K562 (cell line): Measurements from ENCODE around the gene EPO. TPM values are rescaled to one million over a fixed set of nuclear protein-coding genes. Genes with fewer than 3 reads are reported as not detected.

Source experiments
- CHD2 ChIP-seq: IDR thresholded peaks from 2 replicates; pipeline ENCODE4 v1.6.1; 2011; ENCODE audit warnings: low read depth, low read length
- DIDO1 ChIP-seq: fragments of 450-650 bp; IDR thresholded peaks from 2 replicates; pipeline ENCODE4 v1.6.1; 2016; ENCODE audit warnings: low read depth, missing biosample characterization, missing genetic modification characterization
- ETV1 ChIP-seq: fragments of 450-650 bp; conservative IDR thresholded peaks from 2 replicates; pipeline ENCODE4 v1.6.1; 2016; ENCODE audit warnings: missing genetic modification characterization, control low read depth, low read depth, missing compliant biosample characterization
- JUN ChIP-seq, 2 experiments: sonication (generic) in 1 of 2; formaldehyde crosslinking in 1 of 2; IDR thresholded peaks; 2 replicates each; pipeline versions ENCODE4 v1.6.1 to v1.8.0; 2012 to 2022; ENCODE audit warnings: borderline replicate concordance in 2 of 2, mild to moderate bottlenecking in 2 of 2, improper control_type of control experiment in 1 of 2, low read depth in 1 of 2, low read length in 1 of 2, missing genetic modification reagents in 1 of 2
- LARP7 ChIP-seq: fragments of 450-650 bp; IDR thresholded peaks from 2 replicates; pipeline ENCODE4 v1.6.1; 2016
- LCOR ChIP-seq: sonication (generic); formaldehyde crosslinking; IDR thresholded peaks from 2 replicates; pipeline ENCODE4 v1.8.0; 2022; ENCODE audit warnings: mild to moderate bottlenecking, missing genetic modification reagents
- NFXL1 ChIP-seq: fragments of 450-650 bp; formaldehyde crosslinking; IDR thresholded peaks from 2 replicates; pipeline ENCODE4 v1.4.0; 2021; ENCODE audit warnings: mild to moderate bottlenecking
- RBM17 ChIP-seq: fragments of 200-400 bp; formaldehyde crosslinking; IDR thresholded peaks from 2 replicates; pipeline ENCODE4 v1.6.1; 2017; ENCODE audit warnings: low read depth, mild to moderate bottlenecking, low read length, borderline replicate concordance
- TGIF2 ChIP-seq: sonication (generic); formaldehyde crosslinking; IDR thresholded peaks from 2 replicates; pipeline ENCODE4 v1.8.1; 2022; ENCODE audit warnings: mild to moderate bottlenecking, missing genetic modification reagents, moderate library complexity
- TOE1 ChIP-seq, 2 experiments: fragments of 450-650 bp in 1 of 2; sonication (generic) in 1 of 2; formaldehyde crosslinking in 1 of 2; IDR thresholded peaks; 2 replicates each; pipeline versions ENCODE4 v1.7.1 to v1.8.0; 2016 to 2022; ENCODE audit warnings: borderline replicate concordance in 2 of 2, mild to moderate bottlenecking in 2 of 2, antibody characterized with exemption in 1 of 2, inconsistent platforms in 1 of 2, low read depth in 1 of 2, missing genetic modification reagents in 1 of 2, moderate library complexity in 1 of 2
- ZC3H8 ChIP-seq: fragments of 450-650 bp; IDR thresholded peaks from 2 replicates; pipeline ENCODE4 v1.6.1; 2017
- ZNF146 ChIP-seq: IDR thresholded peaks from one replicate; pipeline ENCODE4 v1.6.1; 2018; ENCODE audit warnings: missing compliant biosample characterization; ENCODE audit not compliant: unreplicated experiment
- ZNF217 ChIP-seq: sonication (generic); formaldehyde crosslinking; IDR thresholded peaks from 2 replicates; pipeline ENCODE4 v1.8.0; 2022; ENCODE audit warnings: mild to moderate bottlenecking, missing genetic modification reagents
- polyA plus RNA-seq, 8 experiments: library from polyadenylated mRNA; depleted of rRNA in 4 of 8; stranded (reverse) in 5 of 8; unstranded in 3 of 8; fragments of >200 nt; fragmentation: Nextera tagmentation in 2 of 8; fragmentation: Illumina TruSeq in 1 of 8; extraction: Ambion mirVana in 2 of 8; extraction: Trizol in 1 of 8; gene quantifications; 2 replicates each; pipeline versions ENCODE4 v1.2.1 to v1.2.3, GENCODE V29; 2011 to 2014; ENCODE audit warnings: inconsistent platforms in 1 of 8, missing spikeins in 1 of 8
- total RNA-seq, 7 experiments: library from RNA; depleted of rRNA in 6 of 7; stranded (reverse); fragments of >200 nt in 6 of 7; fragmentation: Illumina TruSeq in 2 of 7; extraction: Trizol in 2 of 7; gene quantifications; 2 replicates each; pipeline versions ENCODE4 v1.2.1 to v1.2.3, GENCODE V29; 2011 to 2021; ENCODE audit warnings: low replicate concordance in 1 of 7
- TF ChIP-seq, protein P1 (sequence below): fragments of 200-800 bp; sonication (Bioruptor generic); IDR thresholded peaks from 2 replicates; pipeline ENCODE4 v1.6.1; 2017; ENCODE audit warnings: missing genetic modification characterization, missing compliant biosample characterization
- TF ChIP-seq, protein P2 (sequence below): fragments of 450-650 bp; formaldehyde crosslinking; IDR thresholded peaks from 2 replicates; pipeline ENCODE4 v1.4.0; 2020; ENCODE audit warnings: mild to moderate bottlenecking, moderate library complexity
- TF ChIP-seq, protein P3 (sequence below): sonication (generic); formaldehyde crosslinking; IDR thresholded peaks from 2 replicates; pipeline ENCODE4 v1.8.0; 2022; ENCODE audit warnings: mild to moderate bottlenecking, missing genetic modification reagents
- TF ChIP-seq, protein P4 (sequence below): fragments of 250-450 bp; sonication (Bioruptor Pico); IDR thresholded peaks from 2 replicates; pipeline ENCODE4 v1.8.0; 2021; ENCODE audit warnings: mild to moderate bottlenecking, moderate library complexity

The EPO gene
- total and polyA plus RNA-seq, 9 of the 15 experiments (the other 6 are each of a cell fraction or from before 2014, with no cell fraction given): 0.06 to 0.41 (median 0.07) TPM; not detected in 6

DNA sequence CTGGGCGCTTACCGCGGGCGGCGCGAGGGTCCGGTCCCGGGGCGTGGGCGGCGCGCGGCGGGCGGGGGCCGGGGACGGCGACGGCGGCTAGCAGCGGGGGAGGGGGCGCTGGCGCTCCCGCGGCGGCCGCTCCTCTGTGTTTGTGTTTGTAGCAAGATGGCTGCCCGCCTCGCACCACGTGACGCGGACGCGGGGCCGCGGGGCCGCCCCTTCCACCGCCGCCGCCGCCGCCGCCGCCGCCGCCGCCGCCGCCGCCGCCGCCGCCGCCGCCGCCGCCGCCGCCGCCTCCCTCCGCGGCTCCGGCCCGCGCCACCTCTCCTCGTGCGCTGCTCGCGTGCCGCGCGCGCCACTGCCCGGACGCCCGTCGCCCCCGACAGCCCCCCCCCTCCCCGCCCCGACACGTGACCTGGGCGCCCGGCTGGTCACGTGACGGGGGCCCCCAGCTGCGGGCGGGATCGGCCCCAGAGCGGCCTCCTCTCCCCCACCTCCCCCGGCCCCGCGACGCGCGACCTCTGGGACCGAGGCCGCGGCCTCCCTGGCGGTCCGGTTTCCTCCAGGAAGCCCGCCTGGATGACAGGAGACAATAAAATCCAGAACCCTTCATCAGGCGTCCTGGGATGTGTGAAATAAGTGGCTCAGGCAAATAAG, 26.0 kb upstream of the EPO start, which contains the start of gene GIGYF1 (continued):
- TF ChIP-seq, protein P1, sequence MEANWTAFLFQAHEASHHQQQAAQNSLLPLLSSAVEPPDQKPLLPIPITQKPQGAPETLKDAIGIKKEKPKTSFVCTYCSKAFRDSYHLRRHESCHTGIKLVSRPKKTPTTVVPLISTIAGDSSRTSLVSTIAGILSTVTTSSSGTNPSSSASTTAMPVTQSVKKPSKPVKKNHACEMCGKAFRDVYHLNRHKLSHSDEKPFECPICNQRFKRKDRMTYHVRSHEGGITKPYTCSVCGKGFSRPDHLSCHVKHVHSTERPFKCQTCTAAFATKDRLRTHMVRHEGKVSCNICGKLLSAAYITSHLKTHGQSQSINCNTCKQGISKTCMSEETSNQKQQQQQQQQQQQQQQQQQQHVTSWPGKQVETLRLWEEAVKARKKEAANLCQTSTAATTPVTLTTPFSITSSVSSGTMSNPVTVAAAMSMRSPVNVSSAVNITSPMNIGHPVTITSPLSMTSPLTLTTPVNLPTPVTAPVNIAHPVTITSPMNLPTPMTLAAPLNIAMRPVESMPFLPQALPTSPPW (CRISPR knock-in tag): peak; percentile 100
- TF ChIP-seq, protein P2, sequence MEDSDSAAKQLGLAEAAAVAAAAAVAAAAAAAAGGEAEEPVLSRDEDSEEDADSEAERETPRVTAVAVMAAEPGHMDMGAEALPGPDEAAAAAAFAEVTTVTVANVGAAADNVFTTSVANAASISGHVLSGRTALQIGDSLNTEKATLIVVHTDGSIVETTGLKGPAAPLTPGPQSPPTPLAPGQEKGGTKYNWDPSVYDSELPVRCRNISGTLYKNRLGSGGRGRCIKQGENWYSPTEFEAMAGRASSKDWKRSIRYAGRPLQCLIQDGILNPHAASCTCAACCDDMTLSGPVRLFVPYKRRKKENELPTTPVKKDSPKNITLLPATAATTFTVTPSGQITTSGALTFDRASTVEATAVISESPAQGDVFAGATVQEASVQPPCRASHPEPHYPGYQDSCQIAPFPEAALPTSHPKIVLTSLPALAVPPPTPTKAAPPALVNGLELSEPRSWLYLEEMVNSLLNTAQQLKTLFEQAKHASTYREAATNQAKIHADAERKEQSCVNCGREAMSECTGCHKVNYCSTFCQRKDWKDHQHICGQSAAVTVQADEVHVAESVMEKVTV (CRISPR knock-in tag): peak; percentile 17; the same call in 1 of the 2 replicates
- no peak for TF ChIP-seq ZC3H8
- TF ChIP-seq ETV1 (tag): no peak
- peak; percentile 92 for TF ChIP-seq TOE1 (IDR thresholded peaks at IDR 0.05; ENCODE audit: borderline replicate concordance)
- no peak for TF ChIP-seq TOE1 (CRISPR knock-in tag; IDR thresholded peaks at IDR 0.05; ENCODE audit: borderline replicate concordance, low read depth)
- 0 out of 2 replicates have a peak, but pooled peaks have one; percentile 18 for TF ChIP-seq JUN (IDR thresholded peaks at IDR 0.05; ENCODE audit: borderline replicate concordance, low read depth, low read length)
- no peak for TF ChIP-seq JUN (CRISPR knock-in tag; IDR thresholded peaks at IDR 0.05; ENCODE audit: borderline replicate concordance)
- TF ChIP-seq RBM17: no peak
- no peak for TF ChIP-seq TGIF2
- no peak for TF ChIP-seq LCOR
- TF ChIP-seq LARP7: no peak
- TF ChIP-seq ZNF217: no peak
- TF ChIP-seq CHD2: no peak
- TF ChIP-seq DIDO1: no peak
- TF ChIP-seq, protein P3, sequence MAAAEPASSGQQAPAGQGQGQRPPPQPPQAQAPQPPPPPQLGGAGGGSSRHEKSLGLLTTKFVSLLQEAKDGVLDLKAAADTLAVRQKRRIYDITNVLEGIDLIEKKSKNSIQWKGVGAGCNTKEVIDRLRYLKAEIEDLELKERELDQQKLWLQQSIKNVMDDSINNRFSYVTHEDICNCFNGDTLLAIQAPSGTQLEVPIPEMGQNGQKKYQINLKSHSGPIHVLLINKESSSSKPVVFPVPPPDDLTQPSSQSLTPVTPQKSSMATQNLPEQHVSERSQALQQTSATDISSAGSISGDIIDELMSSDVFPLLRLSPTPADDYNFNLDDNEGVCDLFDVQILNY (CRISPR knock-in tag): no peak
- TF ChIP-seq ZNF146 (CRISPR knock-in tag): no peak
- TF ChIP-seq, protein P4, sequence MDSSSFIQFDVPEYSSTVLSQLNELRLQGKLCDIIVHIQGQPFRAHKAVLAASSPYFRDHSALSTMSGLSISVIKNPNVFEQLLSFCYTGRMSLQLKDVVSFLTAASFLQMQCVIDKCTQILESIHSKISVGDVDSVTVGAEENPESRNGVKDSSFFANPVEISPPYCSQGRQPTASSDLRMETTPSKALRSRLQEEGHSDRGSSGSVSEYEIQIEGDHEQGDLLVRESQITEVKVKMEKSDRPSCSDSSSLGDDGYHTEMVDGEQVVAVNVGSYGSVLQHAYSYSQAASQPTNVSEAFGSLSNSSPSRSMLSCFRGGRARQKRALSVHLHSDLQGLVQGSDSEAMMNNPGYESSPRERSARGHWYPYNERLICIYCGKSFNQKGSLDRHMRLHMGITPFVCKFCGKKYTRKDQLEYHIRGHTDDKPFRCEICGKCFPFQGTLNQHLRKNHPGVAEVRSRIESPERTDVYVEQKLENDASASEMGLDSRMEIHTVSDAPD (CRISPR knock-in tag): no peak
- TF ChIP-seq NFXL1 (CRISPR knock-in tag): no peak
